Measurements from ENCODE around the gene DCXR.
A peak's percentile ranks its signal among the peaks of the same experiment; 100 is the strongest.
"Not testable (repeated sequence)": the region's sequence is repeated elsewhere in the genome, so short reads cannot be mapped to it uniquely, and the experiment has no call there.

The DCXR gene

GRCh38 chr17:82042649-82043048 lies 5.2 kb upstream of the DCXR start:
- H3K4me3 ChIP-seq (ENCODE audit: low read depth, low read length) = no peak overlapping the region

- no peak overlapping the region for H3K4me3 ChIP-seq (ENCODE audit: low read depth, low read length)
Observed at GRCh38 chr17:82041144-82041814, 3.8 kb upstream of the DCXR start.

- H3K4me3 ChIP-seq (ENCODE audit: low read depth, low read length) = no peak overlapping the region
Observed at GRCh38 chr17:82039695-82040299, 2.3 kb upstream of the DCXR start.

GRCh38 chr17:82038796-82039409 lies 1.4 kb upstream of the DCXR start:
- not testable (repeated sequence) for H3K4me3 ChIP-seq (ENCODE audit: low read depth, low read length)

- no peak overlapping the region for H3K4me3 ChIP-seq (ENCODE audit: low read depth, low read length)
Observed at GRCh38 chr17:82037889-82038195, 345 bp upstream of the DCXR start.

- H3K4me3 ChIP-seq (ENCODE audit: low read depth, low read length) = peak overlapping the region; percentile 49
Observed at GRCh38 chr17:82036634-82037091, 834 bp downstream of the DCXR start.

- H3K4me3 ChIP-seq (ENCODE audit: low read depth, low read length) = no peak overlapping the region
Observed at GRCh38 chr17:82035956-82036633, 1.4 kb downstream of the DCXR start.

GRCh38 chr17:82035488-82035887 lies 2.0 kb downstream of the DCXR start:
- H3K4me3 ChIP-seq (ENCODE audit: low read depth, low read length) = no peak overlapping the region

- no peak overlapping the region for H3K4me3 ChIP-seq (ENCODE audit: low read depth, low read length)
Observed at GRCh38 chr17:82034371-82035011, 3.0 kb downstream of the DCXR start.

- no peak overlapping the region for H3K4me3 ChIP-seq (ENCODE audit: low read depth, low read length)
Observed at GRCh38 chr17:82033359-82034085, 4.0 kb downstream of the DCXR start.

- H3K4me3 ChIP-seq (ENCODE audit: low read depth, low read length) = peak overlapping the region; percentile 62
Observed at GRCh38 chr17:82031885-82032627, 5.4 kb downstream of the DCXR start.

- peak within 1 kb of the TSS; percentile 62 for H3K4me3 ChIP-seq (ENCODE audit: low read depth, low read length)
Observed at GRCh38 chr17:82031303-82031884, 6.1 kb downstream of the DCXR start, which contains the start of gene RAC3. Gene RAC3, plus strand, starts transcription at chr17:82031678. Its CDS starts 84 bp downstream, at chr17:82031762.

- H3K4me3 ChIP-seq (ENCODE audit: low read depth, low read length) = peak overlapping the region; percentile 45
Observed at GRCh38 chr17:82030470-82031302, 6.8 kb downstream of the DCXR start.

GRCh38 chr17:82029990-82030469 lies 7.5 kb downstream of the DCXR start:
- H3K4me3 ChIP-seq (ENCODE audit: low read depth, low read length) = no peak overlapping the region

- H3K4me3 ChIP-seq (ENCODE audit: low read depth, low read length) = no peak overlapping the region
Observed at GRCh38 chr17:82029391-82029790, 8.1 kb downstream of the DCXR start.

- no peak overlapping the region for H3K4me3 ChIP-seq (ENCODE audit: low read depth, low read length)
Observed at GRCh38 chr17:82028966-82029365, 8.5 kb downstream of the DCXR start.

GRCh38 chr17:82028246-82028645 lies 9.3 kb downstream of the DCXR start:
- H3K4me3 ChIP-seq (ENCODE audit: low read depth, low read length) = no peak overlapping the region

GRCh38 chr17:82025401-82026107 lies 11.9 kb downstream of the DCXR start:
- no peak overlapping the region for H3K4me3 ChIP-seq (ENCODE audit: low read depth, low read length)

Measured in iPS-11a (cell line).